Measurements from ENCODE around the gene TLN1.

DNA sequence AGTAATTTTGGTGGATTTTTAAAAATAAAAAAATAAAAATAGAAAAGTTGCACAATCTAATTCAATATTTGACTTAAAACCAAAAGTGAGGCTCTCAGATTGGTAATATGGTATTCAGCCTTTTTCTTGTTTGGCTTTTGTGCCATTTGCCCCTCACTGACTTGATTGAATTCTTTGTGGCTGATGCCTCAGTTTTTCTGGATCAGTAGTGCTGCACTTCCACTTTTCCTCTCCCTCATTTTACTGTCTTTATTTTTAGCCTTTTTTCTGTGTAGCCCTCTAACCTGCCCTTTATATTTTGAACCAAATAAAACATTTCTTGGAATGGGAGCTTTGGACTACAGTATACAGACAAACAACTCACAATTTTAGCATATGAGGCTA is 25.9 kb upstream of the TLN1 start:
- TF ChIP-seq, protein P1, sequence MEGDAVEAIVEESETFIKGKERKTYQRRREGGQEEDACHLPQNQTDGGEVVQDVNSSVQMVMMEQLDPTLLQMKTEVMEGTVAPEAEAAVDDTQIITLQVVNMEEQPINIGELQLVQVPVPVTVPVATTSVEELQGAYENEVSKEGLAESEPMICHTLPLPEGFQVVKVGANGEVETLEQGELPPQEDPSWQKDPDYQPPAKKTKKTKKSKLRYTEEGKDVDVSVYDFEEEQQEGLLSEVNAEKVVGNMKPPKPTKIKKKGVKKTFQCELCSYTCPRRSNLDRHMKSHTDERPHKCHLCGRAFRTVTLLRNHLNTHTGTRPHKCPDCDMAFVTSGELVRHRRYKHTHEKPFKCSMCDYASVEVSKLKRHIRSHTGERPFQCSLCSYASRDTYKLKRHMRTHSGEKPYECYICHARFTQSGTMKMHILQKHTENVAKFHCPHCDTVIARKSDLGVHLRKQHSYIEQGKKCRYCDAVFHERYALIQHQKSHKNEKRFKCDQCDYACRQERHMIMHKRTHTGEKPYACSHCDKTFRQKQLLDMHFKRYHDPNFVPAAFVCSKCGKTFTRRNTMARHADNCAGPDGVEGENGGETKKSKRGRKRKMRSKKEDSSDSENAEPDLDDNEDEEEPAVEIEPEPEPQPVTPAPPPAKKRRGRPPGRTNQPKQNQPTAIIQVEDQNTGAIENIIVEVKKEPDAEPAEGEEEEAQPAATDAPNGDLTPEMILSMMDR (conservative IDR thresholded peaks at IDR 0.05; ENCODE audit: low read length): no peak
- no peak for TF ChIP-seq EZH2phosphoT487 (IDR thresholded peaks at IDR 0.05; ENCODE audit: borderline replicate concordance, low read depth, low read length)

All from OCI-LY7 (cell line).